ENCODE data around the gene DPCD. TPM values are rescaled to one million over a fixed set of nuclear protein-coding genes. Genes with fewer than 3 reads are reported as not detected.
A peak's percentile ranks its signal among the peaks of the same experiment; 100 is the strongest.

Gene DPCD
- total and polyA plus RNA-seq, 2 donors (not counting 1 experiment from before 2014, with no cell fraction given) = 23.9 to 40.5 TPM

GRCh38 chr10:101576211-101576863 is 11.8 kb upstream of the DPCD start:
- H4K20me1 ChIP-seq (ENCODE audit: control insufficient read depth, extremely low read depth, insufficient read depth, low read length) = no peaks in the 10 kb centered on the region
- peak; percentile 24 to 39 for DNase-seq (ENCODE audit: low read depth in 2 of 2)
- H3K36me3 ChIP-seq (ENCODE audit: control insufficient read depth, insufficient read depth, low read length) = peaks cover 8% of the 10 kb centered on the region
- H3K27ac ChIP-seq (ENCODE audit: insufficient read depth, low read length) = no peak overlapping the region
- H3K4me2 ChIP-seq (ENCODE audit: extremely low read depth, insufficient read depth, low read length) = no peak overlapping the region
- H3K9ac ChIP-seq (ENCODE audit: insufficient read depth, low read length) = no peak overlapping the region
- no peaks in the 10 kb centered on the region for H3K79me2 ChIP-seq (ENCODE audit: control insufficient read depth, insufficient read depth, low read length)
- peaks cover 2% of the 10 kb centered on the region for H3K9me3 ChIP-seq (ENCODE audit: control insufficient read depth, insufficient read depth, low read depth, low read length)
- no peak overlapping the region for H3K4me3 ChIP-seq (replicated peaks in 1 of 4; ENCODE audit: control extremely low read depth in 1 of 4, insufficient read depth in 1 of 4, low read depth in 3 of 4, low read length in 4 of 4)
- no peak overlapping the region for H2AFZ ChIP-seq (ENCODE audit: low read length)
- no peaks in the 10 kb centered on the region for H3K27me3 ChIP-seq (ENCODE audit: control insufficient read depth, insufficient read depth, low read length)
- no peaks in the 10 kb centered on the region for H3K4me1 ChIP-seq (ENCODE audit: control insufficient read depth, extremely low read depth, insufficient read depth, low read length)
- no peak for TF ChIP-seq CTCF (conservative IDR thresholded peaks at IDR 0.05 in 1 of 2, IDR thresholded peaks at IDR 0.05 in 1 of 2; ENCODE audit: low read depth in 1 of 2, low read length in 2 of 2)
- no peak for TF ChIP-seq EZH2 (IDR thresholded peaks at IDR 0.05; ENCODE audit: low read length, missing control alignments)

- no peak overlapping the region for H2AFZ ChIP-seq (ENCODE audit: low read length)
- H4K20me1 ChIP-seq (ENCODE audit: control insufficient read depth, extremely low read depth, insufficient read depth, low read length) = no peaks in the 10 kb centered on the region
- H3K27ac ChIP-seq (ENCODE audit: insufficient read depth, low read length) = no peak overlapping the region
- H3K4me1 ChIP-seq (ENCODE audit: control insufficient read depth, extremely low read depth, insufficient read depth, low read length) = no peaks in the 10 kb centered on the region
- peaks cover 8% of the 10 kb centered on the region for H3K36me3 ChIP-seq (ENCODE audit: control insufficient read depth, insufficient read depth, low read length)
- peaks cover 2% of the 10 kb centered on the region for H3K9me3 ChIP-seq (ENCODE audit: control insufficient read depth, insufficient read depth, low read depth, low read length)
- no peaks in the 10 kb centered on the region for H3K27me3 ChIP-seq (ENCODE audit: control insufficient read depth, insufficient read depth, low read length)
- H3K79me2 ChIP-seq (ENCODE audit: control insufficient read depth, insufficient read depth, low read length) = no peaks in the 10 kb centered on the region
- no peak overlapping the region for H3K4me3 ChIP-seq (replicated peaks in 1 of 4; ENCODE audit: control extremely low read depth in 1 of 4, insufficient read depth in 1 of 4, low read depth in 3 of 4, low read length in 4 of 4)
- DNase-seq (ENCODE audit: low read depth in 2 of 2) = no peak
- no peak overlapping the region for H3K4me2 ChIP-seq (ENCODE audit: extremely low read depth, insufficient read depth, low read length)
- H3K9ac ChIP-seq (ENCODE audit: insufficient read depth, low read length) = no peak overlapping the region
- no peak for TF ChIP-seq CTCF (conservative IDR thresholded peaks at IDR 0.05 in 1 of 2, IDR thresholded peaks at IDR 0.05 in 1 of 2; ENCODE audit: low read depth in 1 of 2, low read length in 2 of 2)
- TF ChIP-seq EZH2 (IDR thresholded peaks at IDR 0.05; ENCODE audit: low read length, missing control alignments) = no peak
Observed at GRCh38 chr10:101577121-101577871, 10.8 kb upstream of the DPCD start.

GRCh38 chr10:101578192-101578591 is 9.9 kb upstream of the DPCD start:
- DNase-seq (ENCODE audit: low read depth in 2 of 2) = no peak
- TF ChIP-seq CTCF (conservative IDR thresholded peaks at IDR 0.05 in 1 of 2, IDR thresholded peaks at IDR 0.05 in 1 of 2; ENCODE audit: low read depth in 1 of 2, low read length in 2 of 2) (no peak), EZH2 (IDR thresholded peaks at IDR 0.05; ENCODE audit: low read length, missing control alignments) (no peak)
- Histone ChIP-seq H3K9ac (ENCODE audit: insufficient read depth, low read length) (no peak overlapping the region), H3K79me2 (ENCODE audit: control insufficient read depth, insufficient read depth, low read length) (no peaks in the 10 kb centered on the region), H3K27ac (ENCODE audit: insufficient read depth, low read length) (no peak overlapping the region), H3K4me1 (ENCODE audit: control insufficient read depth, extremely low read depth, insufficient read depth, low read length) (no peaks in the 10 kb centered on the region), H2AFZ (ENCODE audit: low read length) (no peak overlapping the region), H3K4me3 (replicated peaks in 1 of 4; ENCODE audit: control extremely low read depth in 1 of 4, insufficient read depth in 1 of 4, low read depth in 3 of 4, low read length in 4 of 4) (no peak overlapping the region), H3K27me3 (ENCODE audit: control insufficient read depth, insufficient read depth, low read length) (no peaks in the 10 kb centered on the region), H4K20me1 (ENCODE audit: control insufficient read depth, extremely low read depth, insufficient read depth, low read length) (no peaks in the 10 kb centered on the region), H3K36me3 (ENCODE audit: control insufficient read depth, insufficient read depth, low read length) (peaks cover 11% of the 10 kb centered on the region), H3K4me2 (ENCODE audit: extremely low read depth, insufficient read depth, low read length) (no peak overlapping the region), H3K9me3 (ENCODE audit: control insufficient read depth, insufficient read depth, low read depth, low read length) (no peaks in the 10 kb centered on the region)

Measured in fibroblast of lung (primary cell).